DMS53 (cell line): ENCODE data around the gene ZNF598.

Experiments used
- DNase-seq: peaks from one replicate; lab custom pipeline; 2025; lab: John Stamatoyannopoulos, UW

Gene ZNF598

DNA sequence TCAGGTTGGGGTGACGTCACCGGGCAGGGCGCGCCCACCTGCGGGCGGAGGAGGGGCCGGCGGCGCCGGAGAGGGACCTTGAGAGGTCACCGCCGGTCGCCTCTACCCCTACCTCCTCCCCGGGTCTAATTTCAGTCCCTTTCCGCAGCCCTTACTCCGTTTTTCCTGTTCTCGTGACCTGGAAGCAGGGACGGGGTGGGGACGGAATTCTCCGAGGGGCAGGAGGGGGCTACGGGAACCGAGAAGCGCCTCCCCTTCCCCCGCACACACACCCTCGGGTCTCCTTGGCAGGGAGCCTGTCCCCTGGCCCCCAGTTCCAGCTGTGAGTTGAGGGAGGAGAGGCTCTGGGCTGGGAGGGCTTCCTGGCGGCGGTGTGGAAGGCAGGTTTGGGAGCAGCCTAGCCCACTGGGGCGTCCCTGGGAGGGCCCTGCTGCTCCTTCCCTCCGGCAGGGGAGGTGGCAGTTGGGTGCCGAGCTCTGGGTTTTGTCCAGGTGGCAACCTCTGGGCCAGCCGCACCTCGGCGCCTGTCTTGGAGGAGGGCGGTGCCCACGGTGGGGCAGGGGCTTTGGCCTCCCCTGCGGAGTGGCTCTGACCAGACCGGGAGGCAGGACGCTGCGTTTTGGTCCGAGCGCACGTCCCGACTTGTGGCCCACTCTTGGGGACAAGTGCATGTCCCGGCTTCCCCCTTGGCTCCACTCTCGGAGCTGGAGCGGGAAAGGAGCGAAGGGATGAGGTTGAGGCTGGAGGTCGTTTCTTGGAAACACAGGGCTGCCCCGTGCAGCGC lies 19.1 kb downstream of the ZNF598 start:
- peak; percentile 75 for DNase-seq

DNA sequence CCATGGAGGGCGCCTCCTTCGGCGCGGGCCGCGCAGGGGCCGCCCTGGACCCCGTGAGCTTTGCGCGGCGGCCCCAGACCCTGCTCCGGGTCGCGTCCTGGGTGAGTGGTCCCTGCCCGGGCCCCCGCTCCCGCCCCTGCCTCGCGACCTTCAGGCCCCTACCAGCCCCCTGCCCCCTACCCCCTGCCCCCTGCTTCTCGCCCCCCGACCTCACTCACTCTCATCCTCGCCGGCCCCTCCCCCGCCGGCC lies 19.6 kb downstream of the ZNF598 start:
- no peak for DNase-seq

DNA sequence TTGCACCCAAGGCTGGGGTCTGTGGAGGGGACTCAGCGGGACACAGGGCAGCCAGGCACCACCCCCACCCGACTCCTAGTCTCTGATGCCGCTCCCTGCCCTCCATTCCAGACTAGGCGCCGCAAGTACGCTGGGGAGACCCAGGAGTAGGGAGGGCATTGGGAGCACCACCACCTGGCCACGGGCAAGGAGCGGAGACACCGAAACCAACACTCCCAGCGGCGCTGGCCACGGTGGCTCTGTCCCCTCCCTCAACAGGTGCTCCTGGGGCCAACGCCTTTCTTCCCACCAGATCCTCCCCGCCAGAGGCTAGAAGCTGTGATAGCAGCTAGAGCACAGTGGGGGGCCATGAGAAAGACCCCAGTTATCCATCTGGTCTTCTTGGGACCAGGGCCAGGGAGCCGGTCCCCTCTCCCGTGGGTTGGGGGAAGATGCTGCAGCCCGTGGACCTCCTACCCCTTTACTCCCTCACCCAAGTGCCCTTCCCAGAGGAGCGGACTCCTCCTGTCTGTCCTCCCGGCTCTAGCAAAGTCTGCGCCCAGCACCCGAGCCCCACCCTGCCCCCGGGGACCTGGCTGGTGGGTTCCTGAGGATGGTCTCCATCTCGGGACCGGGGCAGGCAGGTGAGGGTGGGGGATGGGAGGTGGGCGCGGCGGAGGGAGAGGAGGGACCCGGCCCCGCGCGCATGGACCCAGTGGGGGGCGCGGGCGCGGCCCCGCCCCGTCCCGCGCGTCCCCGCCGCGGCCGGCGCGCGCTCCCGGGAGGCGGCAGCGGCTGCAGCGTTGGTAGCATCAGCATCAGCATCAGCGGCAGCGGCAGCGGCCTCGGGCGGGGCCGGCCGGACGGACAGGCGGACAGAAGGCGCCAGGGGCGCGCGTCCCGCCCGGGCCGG lies 20.2 kb downstream of the ZNF598 start, which contains the start of gene SYNGR3:
TSS of gene SYNGR3 (plus strand) at position 762 of the 892 bp plus-strand sequence. CDS start 133 bp downstream, outside the sequence.
- peak; percentile 75 for DNase-seq

DNA sequence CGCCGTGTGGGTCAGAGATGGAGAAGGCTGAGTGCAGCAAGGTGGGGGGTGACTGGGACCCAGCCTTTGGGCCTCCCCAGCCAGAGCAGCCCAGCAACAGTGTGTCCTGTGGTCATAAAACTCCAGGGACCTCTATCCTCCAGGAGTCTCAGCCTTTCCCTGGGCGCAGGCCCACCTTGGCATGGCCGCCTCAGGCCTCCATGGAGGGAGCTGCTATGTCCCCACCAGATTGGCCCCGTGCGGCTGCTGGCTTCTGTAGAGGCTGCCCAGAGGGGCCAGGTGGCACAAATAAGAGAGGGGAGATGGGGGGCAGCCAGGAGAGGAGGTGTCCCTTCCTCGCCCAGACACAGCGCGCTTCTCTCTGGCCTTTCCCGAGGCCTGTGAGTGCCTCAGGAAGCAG lies 22.4 kb downstream of the ZNF598 start:
- no peak for DNase-seq

DNA sequence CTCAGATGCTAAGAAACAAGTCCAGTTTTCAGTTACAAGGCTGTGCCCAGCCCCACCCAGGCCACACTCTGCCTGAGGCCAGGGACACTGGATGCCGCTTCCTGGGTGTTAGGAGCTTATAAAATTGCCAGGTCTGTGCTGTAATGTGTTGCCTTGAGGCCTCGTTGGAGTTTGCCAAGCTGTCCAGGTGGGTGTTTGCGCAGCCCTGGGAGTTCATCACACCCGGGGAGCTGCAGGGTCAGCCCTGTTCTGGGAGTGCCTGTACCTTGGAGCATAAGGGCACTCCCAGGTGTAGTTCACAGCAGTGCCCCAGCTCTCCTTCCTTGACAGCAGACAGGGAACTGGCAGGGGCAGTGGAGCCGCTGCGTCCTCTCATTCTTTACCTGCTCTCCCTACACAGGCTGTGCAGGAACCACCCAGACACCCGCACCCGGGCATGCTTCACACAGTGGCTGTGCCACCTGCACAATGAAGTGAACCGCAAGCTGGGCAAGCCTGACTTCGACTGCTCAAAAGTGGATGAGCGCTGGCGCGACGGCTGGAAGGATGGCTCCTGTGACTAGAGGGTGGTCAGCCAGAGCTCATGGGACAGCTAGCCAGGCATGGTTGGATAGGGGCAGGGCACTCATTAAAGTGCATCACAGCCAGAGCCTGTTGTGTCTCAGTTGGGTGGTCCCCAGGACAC lies 24.0 kb downstream of the ZNF598 start:
- no peak for DNase-seq

DNA sequence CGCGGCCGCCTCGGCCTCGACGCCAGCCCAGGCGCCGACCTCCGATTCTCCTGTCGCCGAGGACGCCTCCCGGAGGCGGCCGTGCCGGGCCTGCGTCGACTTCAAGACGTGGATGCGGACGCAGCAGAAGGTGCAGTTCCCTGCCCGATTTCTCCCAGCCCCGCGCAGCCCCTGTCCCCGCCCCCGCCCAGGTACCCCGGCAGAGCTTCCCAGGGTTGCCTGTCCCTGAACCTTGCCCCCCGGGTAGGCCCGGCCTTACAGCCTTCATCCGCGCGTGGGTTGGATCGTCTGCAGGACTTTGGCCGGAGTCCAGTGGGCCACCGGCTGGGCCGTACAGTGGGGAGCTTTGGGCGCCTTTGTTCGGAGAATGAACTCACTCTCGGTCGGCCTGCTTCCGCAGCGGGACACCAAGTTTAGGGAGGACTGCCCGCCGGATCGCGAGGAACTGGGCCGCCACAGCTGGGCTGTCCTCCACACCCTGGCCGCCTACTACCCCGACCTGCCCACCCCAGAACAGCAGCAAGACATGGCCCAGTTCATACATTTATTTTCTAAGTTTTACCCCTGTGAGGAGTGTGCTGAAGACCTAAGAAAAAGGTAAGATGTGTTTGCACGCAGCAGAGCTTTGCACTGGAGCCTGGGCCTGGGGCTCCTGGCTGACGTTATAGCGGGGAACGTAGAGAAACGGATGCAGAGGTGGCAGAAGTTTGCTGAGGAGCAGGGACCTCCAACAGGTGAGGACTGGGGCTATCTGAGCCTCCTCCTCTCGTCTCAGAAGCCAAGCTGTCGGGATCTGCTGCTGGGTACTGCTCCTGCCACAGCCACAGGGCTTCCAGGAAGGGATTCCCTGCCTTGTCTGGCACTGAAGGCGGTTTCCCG lies 25.0 kb downstream of the ZNF598 start:
- peak; percentile 72 for DNase-seq

DNA sequence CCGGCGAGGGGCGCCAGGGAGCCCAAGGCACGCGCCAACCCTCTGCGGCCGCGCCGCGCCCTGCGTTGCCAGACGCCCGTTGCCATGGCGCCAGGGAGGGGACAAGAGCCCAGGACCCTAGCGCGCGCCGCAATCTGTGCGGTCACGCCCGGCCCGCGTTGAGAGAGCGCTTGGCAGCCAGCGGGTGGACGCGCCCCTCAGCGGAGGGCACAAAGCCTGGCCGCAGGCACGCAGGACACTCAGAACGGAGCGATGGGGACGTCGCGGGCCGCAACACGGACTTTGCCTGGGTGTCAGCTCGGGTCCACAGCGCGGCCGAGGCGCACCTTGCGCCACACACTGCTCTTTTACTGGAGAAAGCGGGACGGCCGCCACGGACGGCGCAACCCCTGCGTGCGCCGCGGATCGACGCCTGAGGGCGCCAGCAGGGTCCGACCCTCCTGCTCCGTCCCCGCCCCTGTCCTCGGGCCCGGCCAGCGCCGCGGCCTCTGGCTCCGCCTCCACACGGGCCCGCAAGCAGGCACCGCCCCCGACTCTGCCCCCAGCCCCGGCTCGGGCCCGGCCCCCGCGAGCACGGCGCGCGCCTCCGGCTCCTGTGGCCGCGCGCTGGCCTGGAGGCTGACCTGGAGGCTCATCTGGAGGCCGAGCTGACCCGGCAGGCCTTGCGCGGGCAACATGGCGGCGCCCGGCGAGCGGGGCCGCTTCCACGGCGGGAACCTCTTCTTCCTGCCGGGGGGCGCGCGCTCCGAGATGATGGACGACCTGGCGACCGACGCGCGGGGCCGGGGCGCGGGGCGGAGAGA lies 25.9 kb downstream of the ZNF598 start, which contains the start of gene GFER:
TSS of gene GFER (plus strand) at position 650 of the 803 bp plus-strand sequence. CDS start at position 676, 26 bp downstream.
- DNase-seq, result peak; percentile 95

DNA sequence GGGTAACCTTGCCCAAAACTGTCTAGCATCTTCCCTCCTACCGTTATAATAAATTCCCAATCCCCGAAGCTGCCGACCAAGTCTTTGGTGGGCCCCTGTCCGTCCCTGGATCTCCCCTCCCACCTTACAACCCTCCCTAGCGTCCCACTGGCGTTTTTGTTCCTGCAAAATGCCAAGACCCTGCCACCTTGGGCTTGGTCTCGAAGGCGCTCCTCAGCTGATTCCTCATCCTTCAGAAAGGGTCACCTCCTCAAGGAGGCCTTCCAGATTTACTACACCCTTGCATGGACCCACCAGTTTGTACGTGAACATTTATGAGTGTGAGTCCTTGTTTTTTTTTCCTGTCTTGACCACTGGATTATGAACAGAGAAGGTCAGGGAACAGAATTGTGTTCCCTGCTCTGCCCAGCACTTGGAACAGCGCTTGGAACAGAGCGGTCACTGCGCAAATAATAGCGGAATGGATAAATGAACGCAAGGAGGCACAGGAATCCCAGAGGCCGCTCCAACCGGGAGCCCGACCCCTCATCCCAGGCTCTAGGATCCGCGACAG lies 26.6 kb downstream of the ZNF598 start:
- DNase-seq, result no peak

DNA sequence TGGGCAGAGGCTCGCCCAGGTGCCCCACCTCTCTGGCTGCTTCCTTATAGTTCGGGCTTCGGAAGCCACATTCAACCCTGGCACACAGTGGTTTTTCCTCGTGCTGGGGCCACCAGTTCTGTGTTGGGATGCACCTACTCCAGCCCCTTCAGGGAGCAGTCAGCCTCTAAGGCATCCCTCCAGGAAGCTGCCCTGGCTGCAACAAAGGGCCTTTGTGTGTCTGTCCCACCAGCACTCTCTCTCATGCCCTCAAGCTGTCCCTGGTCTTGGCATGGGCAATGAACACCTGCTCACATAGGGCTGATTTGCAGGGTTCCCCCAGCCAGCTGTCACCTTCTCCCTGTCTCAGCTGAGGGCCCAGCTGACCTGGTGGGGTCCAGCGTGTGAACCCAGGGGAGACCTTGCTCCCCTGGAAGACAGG lies 27.6 kb downstream of the ZNF598 start:
- DNase-seq, result no peak

DNA sequence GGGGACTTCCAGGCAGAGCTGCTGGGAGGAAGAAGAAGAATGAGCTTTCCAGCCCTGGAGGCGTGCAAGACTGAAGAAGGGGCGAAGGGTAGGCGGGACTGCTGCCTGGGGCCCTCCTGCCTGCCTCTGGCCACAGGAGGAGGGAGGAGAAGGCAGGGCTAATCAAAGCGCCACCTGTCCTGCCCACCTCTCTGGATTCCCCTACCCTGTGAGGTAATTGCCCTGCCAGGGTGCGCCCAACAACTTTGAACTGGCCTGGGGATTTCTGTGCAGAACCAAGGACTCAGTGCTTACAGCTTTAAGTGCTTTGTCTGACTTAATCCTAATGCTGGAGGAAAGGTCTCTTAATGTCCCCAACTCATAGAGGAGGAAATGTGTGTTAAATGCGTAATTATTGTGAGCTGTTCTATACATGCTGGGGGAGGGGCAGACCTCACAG lies 28.2 kb downstream of the ZNF598 start, which contains the start of gene NOXO1:
TSS of gene NOXO1 (minus strand) at position 72 of the 439 bp plus-strand sequence. CDS start 290 bp downstream, outside the sequence.
- peak; percentile 23 for DNase-seq

DNA sequence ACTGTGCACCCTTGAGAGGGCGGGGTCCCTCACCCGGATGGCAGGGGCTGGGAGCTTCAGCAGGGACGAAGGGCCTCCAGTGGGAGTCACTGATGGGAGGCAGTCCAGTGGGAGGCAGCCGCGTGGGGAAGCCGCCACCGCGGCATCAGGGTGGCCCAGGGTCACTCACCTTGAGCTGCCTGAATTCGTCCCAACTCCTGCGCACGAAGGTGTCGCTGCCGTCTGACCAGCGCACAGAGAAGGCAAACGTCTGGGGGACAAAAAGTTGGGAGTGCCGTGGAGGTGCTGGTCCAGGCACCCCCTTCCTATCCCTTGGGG lies 28.9 kb downstream of the ZNF598 start:
- no peak for DNase-seq

DNA sequence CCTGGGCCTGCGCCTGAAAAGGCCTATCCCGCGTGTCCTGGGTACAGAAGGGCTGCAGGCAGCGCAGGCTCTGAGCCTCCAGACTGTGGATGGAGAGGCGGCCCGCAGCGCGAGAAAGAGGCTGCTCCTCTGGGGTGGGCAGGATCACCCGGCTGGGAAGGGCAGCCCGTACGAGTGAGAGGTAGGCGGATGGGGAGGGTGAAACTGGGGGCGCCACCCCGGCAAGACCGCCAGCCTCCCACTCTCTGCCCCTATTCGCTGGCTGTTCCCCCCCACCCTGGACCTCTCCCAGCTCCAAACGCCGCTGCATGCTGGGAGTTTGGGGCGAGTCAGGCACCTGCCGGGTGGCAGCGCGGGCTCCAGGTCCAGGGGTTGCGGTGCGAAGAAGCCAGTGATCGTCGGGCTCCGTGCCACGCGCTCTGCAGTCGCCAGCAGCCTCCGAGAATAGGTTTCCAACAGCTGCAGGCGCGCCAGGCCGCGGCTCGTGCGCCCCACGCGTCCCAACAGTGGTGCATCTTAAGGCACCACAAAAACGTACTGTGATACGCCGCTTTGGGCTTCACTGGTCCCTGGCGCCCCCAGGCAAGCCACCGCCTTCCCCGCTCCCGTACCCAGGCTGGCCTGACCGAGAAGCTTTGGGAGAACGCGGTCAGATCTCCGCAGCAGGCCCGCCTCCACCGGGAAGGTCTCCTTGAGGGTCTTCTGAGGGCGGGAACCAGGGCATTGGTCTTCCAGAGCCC lies 29.4 kb downstream of the ZNF598 start:
- peak; percentile 74 for DNase-seq

DNA sequence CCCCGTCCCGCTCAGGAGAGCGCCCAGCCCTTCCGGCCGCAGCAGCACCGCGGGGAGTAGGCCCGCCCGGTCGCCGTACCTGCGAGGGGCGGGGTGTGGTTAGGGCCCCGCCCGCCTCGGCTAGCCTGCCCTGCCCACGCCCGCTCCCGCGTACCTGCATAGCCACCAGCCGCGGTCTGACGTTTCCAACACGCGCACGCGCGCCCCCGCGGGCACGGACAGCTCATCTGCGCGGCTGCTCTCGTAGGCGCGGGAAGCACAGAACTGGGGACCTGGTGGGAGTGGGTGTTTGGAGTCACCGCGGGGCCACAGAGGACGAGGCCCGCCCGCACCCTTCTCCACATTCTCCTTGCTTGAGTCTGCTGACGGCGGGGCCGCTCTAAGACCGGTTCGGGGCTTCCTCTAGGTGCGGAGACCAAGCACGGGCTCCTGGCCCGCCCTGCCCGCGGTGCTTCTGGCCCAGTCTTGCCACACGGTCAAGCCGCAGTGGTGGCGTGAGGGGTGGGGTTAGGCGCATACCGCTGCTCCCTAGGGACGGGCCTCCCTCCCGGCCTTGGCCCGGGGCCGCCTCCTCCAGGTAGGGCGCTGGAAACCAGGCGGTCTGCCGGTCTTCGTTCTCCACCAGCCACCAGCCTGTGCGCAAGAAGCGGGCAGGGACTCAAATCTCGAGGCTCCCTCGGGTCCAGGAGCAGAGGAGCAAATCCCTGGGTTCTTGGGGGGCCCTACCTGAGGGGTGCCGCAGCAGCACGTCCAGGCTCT lies 30.2 kb downstream of the ZNF598 start:
- DNase-seq, result peak; percentile 95

DNA sequence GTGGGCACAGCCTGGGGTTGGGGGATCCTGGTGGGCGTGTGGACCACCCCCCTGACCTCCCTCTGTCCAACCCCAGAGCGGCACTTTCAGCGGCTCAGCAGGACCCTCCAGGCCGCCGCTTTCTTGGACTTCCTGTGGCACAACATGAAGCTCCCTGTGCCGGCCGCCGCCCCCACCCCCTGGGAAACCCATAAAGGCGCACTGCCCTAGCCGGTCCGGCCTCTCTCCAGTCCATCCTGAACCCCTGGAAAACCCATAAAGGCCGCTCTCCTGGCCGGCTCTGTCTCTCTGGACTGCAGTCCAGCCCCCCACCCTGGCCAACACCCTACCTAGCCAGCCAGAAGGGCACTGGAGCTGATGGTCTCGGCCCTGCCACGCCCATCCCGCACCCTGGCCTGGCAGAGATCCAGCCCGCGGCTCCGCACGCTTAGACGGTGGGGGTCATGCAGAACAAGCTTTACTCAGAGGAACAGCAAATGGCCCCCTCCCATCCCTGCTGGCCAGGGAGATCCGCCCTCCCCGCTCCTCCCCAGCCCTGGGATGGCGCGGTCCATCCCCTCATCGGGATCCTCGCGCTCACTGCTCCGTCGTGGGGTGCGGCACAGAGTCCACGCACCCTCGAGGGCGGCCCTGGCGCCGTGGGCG lies 31.0 kb downstream of the ZNF598 start:
- peak; percentile 51 for DNase-seq

DNA sequence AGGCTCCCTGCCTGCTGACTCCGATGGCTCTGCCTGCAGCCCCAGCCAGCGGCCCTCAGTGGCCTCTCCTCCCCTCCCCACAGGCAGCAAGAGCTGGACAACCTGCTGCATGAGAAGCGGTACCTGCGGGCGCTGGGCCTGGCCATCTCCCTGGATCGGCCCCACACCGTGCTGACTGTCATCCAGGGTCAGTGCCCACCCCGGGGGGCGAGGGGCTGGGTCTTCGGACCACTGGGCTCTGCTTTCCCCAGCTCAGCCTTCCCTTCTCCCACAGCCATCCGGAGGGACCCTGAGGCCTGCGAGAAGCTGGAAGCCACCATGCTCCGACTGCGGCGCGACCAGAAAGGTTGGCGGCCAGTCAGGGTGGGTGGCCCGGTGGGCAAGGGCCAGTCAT lies 31.7 kb downstream of the ZNF598 start:
- DNase-seq, result no peak

DNA sequence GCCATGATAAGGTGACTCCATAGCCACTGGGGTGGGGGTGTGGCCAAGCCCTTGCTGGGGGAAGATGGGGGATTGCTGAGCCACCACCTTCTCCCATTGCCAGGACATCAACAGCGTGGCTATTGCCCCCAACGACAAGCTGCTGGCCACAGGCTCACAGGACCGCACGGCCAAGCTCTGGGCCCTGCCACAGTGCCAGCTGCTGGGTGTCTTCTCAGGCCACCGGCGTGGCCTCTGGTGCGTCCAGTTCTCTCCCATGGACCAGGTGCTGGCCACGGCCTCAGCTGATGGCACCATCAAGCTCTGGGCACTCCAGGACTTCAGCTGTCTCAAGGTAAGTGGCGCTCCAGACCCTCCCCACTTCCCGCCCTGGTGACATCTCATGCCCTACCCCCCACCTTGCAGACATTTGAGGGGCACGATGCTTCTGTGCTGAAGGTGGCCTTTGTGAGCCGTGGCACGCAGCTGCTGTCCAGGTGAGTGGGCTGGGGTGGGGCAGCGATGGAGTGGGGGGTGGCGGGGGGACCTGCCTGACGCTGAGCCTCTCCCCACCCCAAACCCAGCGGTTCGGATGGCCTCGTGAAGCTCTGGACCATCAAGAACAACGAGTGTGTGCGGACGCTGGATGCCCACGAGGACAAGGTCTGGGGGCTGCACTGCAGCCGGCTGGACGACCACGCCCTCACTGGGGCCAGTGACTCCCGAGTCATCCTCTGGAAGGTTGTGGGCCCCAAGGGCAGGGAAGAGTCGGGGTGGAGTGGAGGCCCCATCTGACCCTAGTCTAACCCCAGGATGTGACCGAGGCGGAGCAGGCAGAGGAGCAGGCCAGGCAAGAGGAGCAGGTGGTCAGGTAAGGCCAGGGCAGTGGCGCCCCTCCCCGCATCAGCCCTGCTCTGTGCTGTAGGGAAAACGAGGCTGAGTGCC lies 32.4 kb downstream of the ZNF598 start:
- DNase-seq, result no peak

DNA sequence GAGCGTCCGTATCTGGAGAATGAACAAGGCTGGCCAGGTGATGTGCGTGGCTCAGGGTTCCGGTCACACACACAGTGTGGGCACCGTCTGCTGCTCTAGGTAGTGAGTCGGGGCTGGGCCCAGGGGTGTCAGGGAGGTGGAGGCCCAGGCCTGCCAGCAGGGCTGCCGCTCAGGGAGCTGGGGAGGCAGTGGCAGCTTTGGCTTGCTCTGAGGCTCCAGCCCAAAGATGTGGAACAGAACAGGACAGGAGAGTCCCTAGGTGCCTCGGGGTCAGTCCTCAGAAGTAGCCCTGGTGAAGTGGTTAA lies 33.5 kb downstream of the ZNF598 start:
- DNase-seq, result no peak
